HCT116 (cell line): Measurements from ENCODE around the gene IPO11.

ENCODE experiments used
- EZH2 ChIP-seq: fragments of 200-600 bp; sonication (generic); IDR thresholded peaks from 2 replicates; pipeline ENCODE4 v1.6.1; 2017; ENCODE audit warnings: antibody characterized with exemption, mixed run types
- EZH2phosphoT487 ChIP-seq: fragments of 200-600 bp; IDR thresholded peaks from 2 replicates; pipeline ENCODE4 v1.6.1; 2018; ENCODE audit warnings: antibody characterized with exemption, borderline replicate concordance
- JUND ChIP-seq: IDR thresholded peaks from 2 replicates; pipeline ENCODE4 v1.6.1; 2012
- POLR2A ChIP-seq: IDR thresholded peaks from 2 replicates; pipeline ENCODE4 v1.7.0; 2011; ENCODE audit warnings: borderline replicate concordance; ENCODE audit not compliant: insufficient read depth, insufficient read length; ENCODE audit errors: extremely low read depth
- POLR2AphosphoS5 ChIP-seq: IDR thresholded peaks from 2 replicates; pipeline ENCODE4 v1.6.1; 2011; ENCODE audit warnings: mild to moderate bottlenecking, low read depth, low read length, moderate library complexity
- RAD21 ChIP-seq: IDR thresholded peaks from 2 replicates; pipeline ENCODE4 v1.6.1; 2012; ENCODE audit warnings: low read depth, mild to moderate bottlenecking
- YY1 ChIP-seq: IDR thresholded peaks from 2 replicates; pipeline ENCODE4 v1.6.1; 2011; ENCODE audit warnings: low read length, low read depth, moderate library complexity, mild to moderate bottlenecking; ENCODE audit not compliant: insufficient replicate concordance; ENCODE audit errors: extremely low read depth
- TF ChIP-seq, protein P1 (sequence below), 3 experiments: fragments of 200-600 bp in 1 of 3; sonication (generic) in 1 of 3; IDR thresholded peaks in 2 of 3; conservative IDR thresholded peaks in 1 of 3; 2 replicates each; pipeline ENCODE4 v1.5.1; 2012 to 2017; ENCODE audit warnings: low read depth in 2 of 3, low read length in 2 of 3, antibody characterized with exemption in 1 of 3, borderline replicate concordance in 1 of 3, control low read depth in 1 of 3, mild to moderate bottlenecking in 1 of 3, mixed read lengths in 1 of 3, mixed run types in 1 of 3, moderate library complexity in 1 of 3; ENCODE audit not compliant: insufficient read depth in 1 of 3
- TF ChIP-seq, protein P2 (sequence below): IDR thresholded peaks from 2 replicates; pipeline ENCODE4 v1.6.1; 2012

DNA sequence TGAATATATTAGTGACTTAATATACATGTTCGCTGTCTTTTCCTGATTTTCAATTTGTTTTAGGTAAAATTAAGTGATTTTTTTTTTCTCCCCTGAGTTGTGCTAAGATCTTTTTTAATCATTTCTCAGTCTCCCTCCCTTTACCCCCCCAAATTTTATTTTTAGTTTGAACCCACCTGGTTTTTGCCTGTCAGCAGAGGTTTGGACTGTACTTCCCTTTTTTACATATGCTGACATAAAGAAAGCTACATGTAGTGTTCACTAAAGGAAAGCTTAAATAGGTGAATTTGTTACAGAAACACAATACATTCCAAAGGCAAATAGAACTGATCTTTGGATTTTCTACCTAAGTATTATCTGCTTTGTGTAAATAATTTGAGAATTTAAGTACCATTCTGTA is 82.2 kb downstream of the IPO11 start:
- TF ChIP-seq YY1 (no peak), RAD21 (no peak), EZH2phosphoT487 (no peak), EZH2 (no peak), POLR2AphosphoS5 (no peak), JUND (no peak), POLR2A (no peak)
- TF ChIP-seq, protein P1, sequence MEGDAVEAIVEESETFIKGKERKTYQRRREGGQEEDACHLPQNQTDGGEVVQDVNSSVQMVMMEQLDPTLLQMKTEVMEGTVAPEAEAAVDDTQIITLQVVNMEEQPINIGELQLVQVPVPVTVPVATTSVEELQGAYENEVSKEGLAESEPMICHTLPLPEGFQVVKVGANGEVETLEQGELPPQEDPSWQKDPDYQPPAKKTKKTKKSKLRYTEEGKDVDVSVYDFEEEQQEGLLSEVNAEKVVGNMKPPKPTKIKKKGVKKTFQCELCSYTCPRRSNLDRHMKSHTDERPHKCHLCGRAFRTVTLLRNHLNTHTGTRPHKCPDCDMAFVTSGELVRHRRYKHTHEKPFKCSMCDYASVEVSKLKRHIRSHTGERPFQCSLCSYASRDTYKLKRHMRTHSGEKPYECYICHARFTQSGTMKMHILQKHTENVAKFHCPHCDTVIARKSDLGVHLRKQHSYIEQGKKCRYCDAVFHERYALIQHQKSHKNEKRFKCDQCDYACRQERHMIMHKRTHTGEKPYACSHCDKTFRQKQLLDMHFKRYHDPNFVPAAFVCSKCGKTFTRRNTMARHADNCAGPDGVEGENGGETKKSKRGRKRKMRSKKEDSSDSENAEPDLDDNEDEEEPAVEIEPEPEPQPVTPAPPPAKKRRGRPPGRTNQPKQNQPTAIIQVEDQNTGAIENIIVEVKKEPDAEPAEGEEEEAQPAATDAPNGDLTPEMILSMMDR (IDR thresholded peaks at IDR 0.05 in 2 of 3, conservative IDR thresholded peaks at IDR 0.05 in 1 of 3; ENCODE audit: borderline replicate concordance in 1 of 3, insufficient read depth in 1 of 3, low read depth in 2 of 3, low read length in 2 of 3): no peak
- TF ChIP-seq, protein P2, sequence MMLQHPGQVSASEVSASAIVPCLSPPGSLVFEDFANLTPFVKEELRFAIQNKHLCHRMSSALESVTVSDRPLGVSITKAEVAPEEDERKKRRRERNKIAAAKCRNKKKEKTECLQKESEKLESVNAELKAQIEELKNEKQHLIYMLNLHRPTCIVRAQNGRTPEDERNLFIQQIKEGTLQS: no peak
